Measurements from ENCODE around the gene DLGAP1. TPM values are rescaled to one million over a fixed set of nuclear protein-coding genes. Genes with fewer than 3 reads are reported as not detected.

Gene DLGAP1
- total RNA-seq, 1 experiment from 2014 or later, result 0.39 TPM

- Histone ChIP-seq H3K4me3 (replicated peaks in 1 of 2; ENCODE audit: low read depth in 1 of 2, low read length in 2 of 2) (no peak overlapping the region), H3K9ac (ENCODE audit: low read length) (peak overlapping the region; percentile 15; the same call in 1 of the 2 replicates), H3K4me2 (ENCODE audit: low read length) (no peak overlapping the region), H3K4me1 (ENCODE audit: control insufficient read depth in 1 of 2, insufficient read depth in 2 of 2, low read length in 2 of 2) (peaks cover 81 to 97% of the 10 kb centered on the region in 2 experiments), H3K27me3 (ENCODE audit: insufficient read depth, low read length) (no peaks in the 10 kb centered on the region), H3K9me2 (ENCODE audit: insufficient read depth) (no peaks in the 10 kb centered on the region), H2AFZ (ENCODE audit: low read depth, low read length, poor library complexity, severe bottlenecking) (no peak overlapping the region), H3K9me3 (ENCODE audit: control insufficient read depth in 1 of 2, insufficient read depth in 1 of 2, low read depth in 1 of 2, low read length in 2 of 2) (no peaks in the 10 kb centered on the region), H3K27ac (ENCODE audit: low read depth, low read length) (peak overlapping the region; percentile 100), H3K36me3 (ENCODE audit: control insufficient read depth in 1 of 2, insufficient read depth in 2 of 2, low read length in 2 of 2) (peaks cover 0 to 4% of the 10 kb centered on the region in 2 experiments; a peak in 1 of 4 replicates), H4K20me1 (ENCODE audit: insufficient read depth) (no peaks in the 10 kb centered on the region), H3K79me2 (ENCODE audit: insufficient read depth, low read length) (peaks cover 13% of the 10 kb centered on the region; the same call in 1 of the 2 replicates)
- BruUV-seq (replicated peaks), result no TSS peak
- RAD21 ChIA-PET (ENCODE audit: low non-redundant PET in 1 of 2, low total read pairs in 2 of 2, uncharacterized antibody in 2 of 2, unreplicated experiment in 2 of 2), result interaction anchor here in 1 of 2 experiments (1.4 kb wide), 1 partner anchor 16 kb away, joined by 4 read pairs; no protein-coding TSS in a partner anchor
- TF ChIP-seq RAD21 (IDR thresholded peaks at IDR 0.05; ENCODE audit: low read depth), result no peak
- TF ChIP-seq POLR2AphosphoS5 (IDR thresholded peaks at IDR 0.05; ENCODE audit: low read depth, low read length), result no peak
- TF ChIP-seq EZH2 (IDR thresholded peaks at IDR 0.05), result no peak
- no peak for TF ChIP-seq ELF1 (IDR thresholded peaks at IDR 0.05; ENCODE audit: borderline replicate concordance, low read depth)
- no peak for TF ChIP-seq CEBPB (IDR thresholded peaks at IDR 0.05; ENCODE audit: low read depth)
- TF ChIP-seq CTCF (IDR thresholded peaks at IDR 0.05 in 2 of 3, conservative IDR thresholded peaks at IDR 0.05 in 1 of 3; ENCODE audit: borderline replicate concordance in 1 of 3, insufficient read depth in 1 of 3, low read depth in 2 of 3, low read length in 2 of 3), result no peak
- no peak for TF ChIP-seq SP1 (IDR thresholded peaks at IDR 0.05; ENCODE audit: low read depth)
- TF ChIP-seq EZH2phosphoT487 (IDR thresholded peaks at IDR 0.05; ENCODE audit: borderline replicate concordance), result no peak
- TF ChIP-seq YY1 (IDR thresholded peaks at IDR 0.05; ENCODE audit: extremely low read depth, insufficient replicate concordance, low read depth, low read length), result no peak
- no peak for TF ChIP-seq MAX (IDR thresholded peaks at IDR 0.05)
- TF ChIP-seq, protein P1, sequence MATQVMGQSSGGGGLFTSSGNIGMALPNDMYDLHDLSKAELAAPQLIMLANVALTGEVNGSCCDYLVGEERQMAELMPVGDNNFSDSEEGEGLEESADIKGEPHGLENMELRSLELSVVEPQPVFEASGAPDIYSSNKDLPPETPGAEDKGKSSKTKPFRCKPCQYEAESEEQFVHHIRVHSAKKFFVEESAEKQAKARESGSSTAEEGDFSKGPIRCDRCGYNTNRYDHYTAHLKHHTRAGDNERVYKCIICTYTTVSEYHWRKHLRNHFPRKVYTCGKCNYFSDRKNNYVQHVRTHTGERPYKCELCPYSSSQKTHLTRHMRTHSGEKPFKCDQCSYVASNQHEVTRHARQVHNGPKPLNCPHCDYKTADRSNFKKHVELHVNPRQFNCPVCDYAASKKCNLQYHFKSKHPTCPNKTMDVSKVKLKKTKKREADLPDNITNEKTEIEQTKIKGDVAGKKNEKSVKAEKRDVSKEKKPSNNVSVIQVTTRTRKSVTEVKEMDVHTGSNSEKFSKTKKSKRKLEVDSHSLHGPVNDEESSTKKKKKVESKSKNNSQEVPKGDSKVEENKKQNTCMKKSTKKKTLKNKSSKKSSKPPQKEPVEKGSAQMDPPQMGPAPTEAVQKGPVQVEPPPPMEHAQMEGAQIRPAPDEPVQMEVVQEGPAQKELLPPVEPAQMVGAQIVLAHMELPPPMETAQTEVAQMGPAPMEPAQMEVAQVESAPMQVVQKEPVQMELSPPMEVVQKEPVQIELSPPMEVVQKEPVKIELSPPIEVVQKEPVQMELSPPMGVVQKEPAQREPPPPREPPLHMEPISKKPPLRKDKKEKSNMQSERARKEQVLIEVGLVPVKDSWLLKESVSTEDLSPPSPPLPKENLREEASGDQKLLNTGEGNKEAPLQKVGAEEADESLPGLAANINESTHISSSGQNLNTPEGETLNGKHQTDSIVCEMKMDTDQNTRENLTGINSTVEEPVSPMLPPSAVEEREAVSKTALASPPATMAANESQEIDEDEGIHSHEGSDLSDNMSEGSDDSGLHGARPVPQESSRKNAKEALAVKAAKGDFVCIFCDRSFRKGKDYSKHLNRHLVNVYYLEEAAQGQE (IDR thresholded peaks at IDR 0.05; ENCODE audit: low read depth), result no peak
- TF ChIP-seq ZFX (IDR thresholded peaks at IDR 0.05), result no peak
- TF ChIP-seq SIN3A (IDR thresholded peaks at IDR 0.05; ENCODE audit: low read depth), result no peak
- TF ChIP-seq FOSL1 (IDR thresholded peaks at IDR 0.05; ENCODE audit: low read depth), result no peak
- TF ChIP-seq JUND (IDR thresholded peaks at IDR 0.05), result no peak
- no peak for TF ChIP-seq EGR1 (IDR thresholded peaks at IDR 0.05; ENCODE audit: low read depth)
- TF ChIP-seq, protein P2, sequence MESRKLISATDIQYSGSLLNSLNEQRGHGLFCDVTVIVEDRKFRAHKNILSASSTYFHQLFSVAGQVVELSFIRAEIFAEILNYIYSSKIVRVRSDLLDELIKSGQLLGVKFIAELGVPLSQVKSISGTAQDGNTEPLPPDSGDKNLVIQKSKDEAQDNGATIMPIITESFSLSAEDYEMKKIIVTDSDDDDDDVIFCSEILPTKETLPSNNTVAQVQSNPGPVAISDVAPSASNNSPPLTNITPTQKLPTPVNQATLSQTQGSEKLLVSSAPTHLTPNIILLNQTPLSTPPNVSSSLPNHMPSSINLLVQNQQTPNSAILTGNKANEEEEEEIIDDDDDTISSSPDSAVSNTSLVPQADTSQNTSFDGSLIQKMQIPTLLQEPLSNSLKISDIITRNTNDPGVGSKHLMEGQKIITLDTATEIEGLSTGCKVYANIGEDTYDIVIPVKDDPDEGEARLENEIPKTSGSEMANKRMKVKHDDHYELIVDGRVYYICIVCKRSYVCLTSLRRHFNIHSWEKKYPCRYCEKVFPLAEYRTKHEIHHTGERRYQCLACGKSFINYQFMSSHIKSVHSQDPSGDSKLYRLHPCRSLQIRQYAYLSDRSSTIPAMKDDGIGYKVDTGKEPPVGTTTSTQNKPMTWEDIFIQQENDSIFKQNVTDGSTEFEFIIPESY (IDR thresholded peaks at IDR 0.05; ENCODE audit: extremely low read depth, insufficient replicate concordance, low read length), result no peak
- no peak for DNase-seq (ENCODE audit: low read depth, low spot score)
- ATAC-seq, result no peak
- POLR2A ChIA-PET, result interaction anchor here (1.3 to 4.1 kb wide), 4 partner anchors 17 to 36 kb away, joined by 3 to 41 read pairs (median 12); no protein-coding TSS in a partner anchor
- intact Hi-C loops (cut with micrococcal nuclease), result no loop called here
- CTCF ChIA-PET, result no interaction called here
These were observed 835.9 kb downstream of the DLGAP1 start for GRCh38 chr18:3619222-3619621.

All from HCT116 (cell line).